ENCODE data around the gene AIMP1.
"Not testable (repeated sequence)": the region's sequence is repeated elsewhere in the genome, so short reads cannot be mapped to it uniquely, and the experiment has no call there.

AIMP1 gene

GRCh38 chr4:106312997-106313522 is 3.3 kb upstream of the AIMP1 start:
- no peak for DNase-seq

GRCh38 chr4:106314960-106315359 is 1.4 kb upstream of the AIMP1 start:
- no peak for DNase-seq

- no peak for DNase-seq
Observed at GRCh38 chr4:106315476-106315967, 828 bp upstream of the AIMP1 start.

DNA sequence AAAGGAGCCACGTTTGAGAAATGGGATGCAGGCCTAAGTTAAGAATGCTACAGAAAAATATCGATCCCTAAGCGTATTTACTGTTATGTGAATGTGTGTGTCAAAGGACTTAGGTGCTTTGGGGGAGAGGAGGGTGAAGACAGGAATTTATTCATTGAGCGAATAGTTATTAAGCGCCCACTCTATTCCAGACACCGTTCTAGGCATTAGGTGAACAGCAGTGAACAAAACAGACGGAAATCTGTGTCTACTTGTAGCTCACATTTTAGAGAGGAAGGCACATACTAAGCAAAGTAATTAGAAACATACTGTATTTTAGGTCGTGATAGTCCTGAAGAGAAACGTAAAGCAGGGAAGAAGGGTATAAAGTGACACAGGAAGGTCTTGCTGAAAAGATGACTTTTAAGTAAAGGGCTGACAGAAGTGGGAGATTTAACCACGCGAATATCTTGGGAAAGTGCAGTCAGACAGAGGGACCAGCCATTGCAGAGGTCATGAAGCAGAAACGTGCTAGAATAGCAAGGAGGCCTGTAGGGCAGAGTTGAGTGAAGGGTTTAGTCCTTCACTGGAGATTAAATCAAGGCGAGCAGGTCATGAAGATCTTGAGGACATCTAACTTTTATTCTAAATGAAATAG is 541 bp downstream of the AIMP1 start:
- DNase-seq: no peak

- DNase-seq: no peak
Observed at GRCh38 chr4:106317815-106318214, 1.5 kb downstream of the AIMP1 start.

DNA sequence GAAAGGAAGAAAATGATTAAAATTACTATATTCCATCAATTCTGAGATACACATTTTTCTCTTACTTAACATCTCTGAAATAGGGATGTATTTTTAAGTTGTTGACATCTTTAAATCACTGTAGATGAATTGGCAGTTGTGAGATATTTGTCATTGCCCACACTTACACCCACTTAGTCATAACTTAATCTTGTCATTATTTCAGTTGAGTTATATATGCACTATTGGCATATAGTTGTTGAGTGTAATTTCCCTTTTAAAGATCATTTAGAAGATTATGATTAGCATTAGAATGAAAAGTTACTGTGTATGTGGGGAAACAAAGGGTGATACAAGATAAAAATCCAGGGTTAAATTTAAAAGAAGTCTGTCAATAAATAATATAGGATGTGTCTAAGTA is 2.2 kb downstream of the AIMP1 start:
- DNase-seq: no peak

GRCh38 chr4:106320235-106320634 is 3.9 kb downstream of the AIMP1 start:
- DNase-seq: no peak

DNA sequence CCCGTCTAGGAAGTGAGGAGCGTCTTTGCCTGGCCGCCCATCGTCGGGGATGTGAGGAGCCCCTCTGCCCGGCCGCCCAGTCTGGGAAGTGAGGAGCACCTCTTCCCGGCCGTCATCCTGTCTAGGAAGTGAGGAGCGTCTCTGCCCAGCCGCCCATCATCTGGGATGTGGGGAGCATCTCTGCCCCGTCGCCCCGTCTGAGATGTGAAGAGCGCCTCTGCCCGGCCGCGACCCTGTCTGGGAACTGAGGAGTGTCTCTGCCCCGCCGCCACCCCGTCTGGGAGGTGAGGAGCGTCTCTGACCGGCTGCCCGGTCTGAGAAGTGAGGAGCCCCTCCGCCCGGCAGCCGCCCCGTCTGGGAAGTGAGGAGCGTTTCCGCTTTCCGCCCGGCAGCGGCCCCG is 4.8 kb downstream of the AIMP1 start:
- not testable (repeated sequence) for DNase-seq

DNA sequence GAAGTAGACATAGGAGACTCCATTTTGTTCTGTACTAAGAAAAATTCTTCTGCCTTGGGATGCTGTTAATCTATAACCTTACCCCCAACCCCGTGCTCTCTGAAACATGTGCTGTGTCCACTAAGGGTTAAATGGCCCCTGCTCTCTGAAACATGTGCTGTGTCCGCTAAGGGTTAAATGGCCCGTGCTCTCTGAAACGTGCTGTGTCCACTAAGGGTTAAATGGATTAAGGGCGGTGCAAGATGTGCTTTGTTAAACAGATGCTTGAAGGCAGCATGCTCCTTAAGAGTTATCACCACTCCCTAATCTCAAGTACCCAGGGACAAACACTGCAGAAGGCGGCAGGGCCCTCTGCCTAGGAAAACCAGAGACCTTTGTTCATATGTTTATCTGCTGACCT is 5.5 kb downstream of the AIMP1 start:
- DNase-seq: not testable (repeated sequence)

GRCh38 chr4:106323119-106323518 is 6.8 kb downstream of the AIMP1 start:
- no peak for DNase-seq

DNA sequence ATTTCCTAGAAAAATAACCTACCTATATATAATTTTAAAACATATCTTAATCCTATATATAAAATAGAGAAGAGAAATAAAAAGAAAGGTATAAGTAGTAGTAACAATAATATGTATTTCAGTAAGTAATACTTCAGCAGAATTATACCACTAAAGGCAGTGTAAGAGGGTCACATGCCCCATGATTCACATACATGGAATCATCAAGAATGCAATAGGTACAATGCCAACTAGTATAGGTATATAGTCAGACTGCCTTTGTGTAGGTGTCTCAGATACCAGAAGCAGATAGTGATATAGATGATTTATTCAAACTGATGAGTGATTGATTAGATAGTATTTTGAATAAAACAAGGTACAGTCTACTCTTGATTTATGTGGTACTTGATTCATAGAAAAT is 9.4 kb downstream of the AIMP1 start:
- DNase-seq: no peak

DNA sequence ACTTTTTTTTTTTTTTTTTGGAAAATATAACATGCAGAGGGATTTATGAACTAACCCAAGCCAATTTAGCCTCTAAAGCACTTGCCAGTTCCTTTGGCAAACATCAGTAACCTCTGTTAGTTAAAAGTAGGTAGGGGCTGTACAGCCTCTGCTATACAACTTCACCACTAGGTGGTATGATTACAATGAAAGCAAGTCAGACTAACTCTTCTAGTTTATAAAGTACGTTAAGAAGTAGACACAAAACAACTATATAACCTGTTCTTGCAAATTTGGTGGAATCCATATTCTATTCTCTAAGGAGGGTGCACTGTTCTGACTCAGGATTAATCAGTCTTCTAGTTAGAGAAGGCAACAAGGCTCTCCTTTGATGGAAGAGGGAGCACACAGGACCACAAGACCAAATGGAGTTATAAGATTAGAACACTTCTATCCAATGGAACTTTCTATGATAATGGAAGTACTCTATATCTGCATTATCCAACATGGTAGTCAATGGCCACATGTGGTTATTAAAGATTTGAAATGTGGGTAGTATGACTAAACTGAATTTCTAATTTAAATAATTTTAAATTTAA is 12.8 kb downstream of the AIMP1 start:
- DNase-seq: no peak

DNA sequence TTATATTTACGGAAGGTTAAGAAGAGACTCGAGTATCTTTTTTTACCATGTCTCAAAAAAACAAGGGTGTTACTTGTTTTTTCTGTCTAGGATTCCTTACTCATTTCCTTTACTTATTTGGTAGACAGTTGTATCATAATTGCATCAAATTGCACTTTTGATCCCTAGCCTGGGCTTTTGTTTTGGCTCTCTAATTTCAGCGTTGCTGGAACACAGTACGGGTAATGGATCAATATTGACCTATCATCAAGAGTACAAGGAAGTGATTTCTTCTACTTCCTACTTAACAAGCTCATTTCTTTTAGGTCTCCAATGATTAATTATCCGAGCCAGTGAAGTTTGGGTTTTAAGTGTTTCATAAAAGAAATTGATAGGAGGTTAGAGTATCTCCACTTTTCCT is 16.8 kb downstream of the AIMP1 start:
- DNase-seq: no peak

GRCh38 chr4:106334741-106335470 is 18.6 kb downstream of the AIMP1 start:
- DNase-seq: no peak

DNA sequence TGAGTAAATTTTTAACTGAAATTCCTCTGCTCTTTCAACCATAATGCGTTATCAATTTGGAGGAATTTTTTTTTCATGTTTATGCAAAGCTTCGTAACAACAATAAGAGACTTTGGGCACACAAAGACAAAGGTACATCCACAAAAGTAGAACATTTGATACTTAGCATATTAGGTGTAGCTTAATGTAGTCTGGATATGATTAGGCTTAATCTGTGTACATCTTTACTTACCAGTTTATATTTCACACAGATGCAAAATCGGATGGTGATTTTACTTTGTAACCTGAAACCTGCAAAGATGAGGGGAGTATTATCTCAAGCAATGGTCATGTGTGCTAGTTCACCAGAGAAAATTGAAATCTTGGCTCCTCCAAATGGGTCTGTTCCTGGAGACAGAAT is 20.3 kb downstream of the AIMP1 start:
- DNase-seq: no peak

GRCh38 chr4:106337916-106338315 is 21.6 kb downstream of the AIMP1 start:
- DNase-seq: no peak

DNA sequence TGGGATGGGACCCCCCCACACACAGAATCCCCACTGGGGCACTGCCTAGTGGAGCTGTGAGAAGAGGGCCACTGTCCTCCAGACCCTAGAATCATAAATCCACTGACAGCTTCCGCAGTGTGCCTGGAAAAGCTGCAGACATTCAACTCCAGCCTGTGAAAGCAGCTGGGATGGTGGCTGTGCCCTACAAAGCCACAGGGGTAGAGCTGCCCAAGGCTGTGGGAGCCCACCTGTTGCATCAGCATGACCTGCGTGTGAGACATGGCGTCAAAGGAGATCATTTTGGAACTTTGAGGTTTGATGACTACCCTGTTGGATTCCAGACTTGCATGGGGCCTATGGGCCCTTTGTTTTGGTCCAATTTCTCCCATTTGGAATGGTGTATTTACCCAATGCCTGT is 22.3 kb downstream of the AIMP1 start:
- no peak for DNase-seq

DNA sequence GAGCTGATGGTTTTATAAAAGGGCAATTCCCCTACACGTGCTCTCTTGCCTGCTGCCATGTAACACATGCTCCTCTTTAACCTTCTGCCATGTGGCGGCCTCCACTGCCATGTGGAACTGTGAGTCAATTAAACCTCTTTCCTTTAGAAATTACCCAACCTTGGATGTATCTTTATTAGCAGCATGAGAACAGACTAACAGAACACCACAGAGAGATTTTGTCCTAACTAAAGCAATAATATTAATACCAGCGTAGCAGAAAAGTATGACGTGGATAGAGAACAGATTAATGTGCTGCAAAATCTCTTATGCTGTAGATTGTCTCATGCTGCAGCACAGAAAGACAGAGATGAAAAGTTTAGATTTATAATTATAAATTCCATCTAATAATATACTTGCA is 23.1 kb downstream of the AIMP1 start:
- DNase-seq: no peak

DNA sequence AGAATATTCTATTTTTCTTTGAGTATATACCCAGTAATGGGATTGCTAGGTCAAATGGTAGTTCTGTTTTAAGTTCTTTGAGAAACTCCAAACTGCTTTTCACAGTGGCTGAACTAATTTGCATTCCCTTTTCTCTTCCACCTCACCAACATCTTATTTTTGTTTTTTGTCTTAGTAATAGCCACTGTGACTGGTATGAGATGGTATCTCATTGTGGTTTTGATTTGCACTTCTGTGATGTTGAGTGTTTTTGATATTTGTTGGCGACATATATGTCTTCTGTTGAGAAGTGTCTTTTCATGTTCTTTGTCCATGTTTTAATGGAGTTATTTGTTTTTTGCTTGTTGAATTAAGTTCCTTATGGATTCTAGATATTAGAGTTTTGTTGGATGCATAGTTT is 24.4 kb downstream of the AIMP1 start:
- no peak for DNase-seq

- no peak for DNase-seq
Observed at GRCh38 chr4:106343865-106344646, 27.7 kb downstream of the AIMP1 start.

- no peak for DNase-seq
Observed at GRCh38 chr4:106344647-106344970, 28.3 kb downstream of the AIMP1 start.

- no peak for DNase-seq
Observed at GRCh38 chr4:106347167-106347566, 30.8 kb downstream of the AIMP1 start.

DNA sequence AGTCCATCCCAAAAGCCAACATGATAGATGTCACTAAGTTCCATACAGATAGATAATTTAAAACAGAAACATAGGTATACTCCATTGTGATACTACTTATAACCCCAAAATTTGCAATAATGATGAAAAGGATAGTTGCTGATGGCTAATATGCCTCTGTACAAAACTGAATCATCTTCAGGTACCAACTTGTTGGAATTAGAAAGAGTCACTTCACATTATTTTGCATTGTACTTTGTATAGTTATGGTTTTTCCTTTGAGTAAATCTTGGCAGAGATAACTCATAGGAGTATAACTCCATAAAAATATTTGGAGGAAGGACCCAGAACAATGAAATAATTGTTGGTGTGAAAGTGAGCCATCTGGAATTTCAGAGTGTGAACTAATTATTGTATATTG is 34.7 kb downstream of the AIMP1 start:
- DNase-seq: no peak
